HepG2 (cell line): ENCODE measurements around the gene HOXD3. TPM values are rescaled to one million over a fixed set of nuclear protein-coding genes. Genes with fewer than 3 reads are reported as not detected.

Experiments
- DDIT3 ChIP-seq: sonication (generic); formaldehyde crosslinking; IDR thresholded peaks from 2 replicates; pipeline ENCODE4 v1.4.0; 2020; ENCODE audit warnings: mild to moderate bottlenecking, missing genetic modification reagents
- HMGXB3 ChIP-seq: sonication (generic); formaldehyde crosslinking; IDR thresholded peaks from 2 replicates; pipeline ENCODE4 v1.4.0; 2020; ENCODE audit warnings: missing genetic modification reagents, borderline replicate concordance
- MED13 ChIP-seq: sonication (generic); formaldehyde crosslinking; IDR thresholded peaks from 2 replicates; pipeline ENCODE4 v1.5.0; 2020; ENCODE audit warnings: missing genetic modification reagents
- RAD51 ChIP-seq: fragments of 450-650 bp; IDR thresholded peaks from 2 replicates; pipeline ENCODE4 v1.6.1; 2016; ENCODE audit warnings: borderline replicate concordance
- RFXAP ChIP-seq: sonication (generic); formaldehyde crosslinking; IDR thresholded peaks from 2 replicates; pipeline ENCODE4 v1.4.0; 2020; ENCODE audit warnings: missing genetic modification reagents, borderline replicate concordance
- RXRA ChIP-seq: sonication (generic); formaldehyde crosslinking; IDR thresholded peaks from 2 replicates; pipeline ENCODE4 v1.5.1; 2020; ENCODE audit warnings: missing genetic modification reagents
- TCF7 ChIP-seq: sonication (generic); IDR thresholded peaks from 2 replicates; pipeline ENCODE4 v1.6.1; 2016; ENCODE audit warnings: antibody characterized with exemption, low read depth
- TEAD3 ChIP-seq: optimal IDR thresholded peaks from 2 replicates; pipeline ENCODE3; 2016; ENCODE audit warnings: borderline replicate concordance
- THAP9 ChIP-seq: sonication (generic); formaldehyde crosslinking; IDR thresholded peaks from 2 replicates; pipeline ENCODE4; 2020; ENCODE audit warnings: missing genetic modification reagents, mild to moderate bottlenecking, borderline replicate concordance
- TOE1 ChIP-seq: sonication (generic); formaldehyde crosslinking; IDR thresholded peaks from 2 replicates; pipeline ENCODE4 v1.4.0; 2020; ENCODE audit warnings: mild to moderate bottlenecking, missing genetic modification reagents
- ZFP41 ChIP-seq: sonication (generic); formaldehyde crosslinking; IDR thresholded peaks from 2 replicates; pipeline ENCODE4 v1.4.0; 2020; ENCODE audit warnings: mild to moderate bottlenecking, missing genetic modification reagents, borderline replicate concordance
- ZFP90 ChIP-seq: sonication (generic); formaldehyde crosslinking; IDR thresholded peaks from 2 replicates; pipeline ENCODE4 v1.8.0; 2022; ENCODE audit warnings: missing genetic modification reagents, mild to moderate bottlenecking, inconsistent platforms, borderline replicate concordance
- ZNF446 ChIP-seq: sonication (generic); formaldehyde crosslinking; IDR thresholded peaks from 2 replicates; pipeline ENCODE4 v1.5.0; 2020; ENCODE audit warnings: mild to moderate bottlenecking, missing genetic modification reagents
- ZNF484 ChIP-seq: sonication (generic); formaldehyde crosslinking; IDR thresholded peaks from 2 replicates; pipeline ENCODE4 v1.5.1; 2020; ENCODE audit warnings: mild to moderate bottlenecking, low read depth, missing genetic modification reagents, borderline replicate concordance
- ZNF512B ChIP-seq: sonication (generic); formaldehyde crosslinking; IDR thresholded peaks from 2 replicates; pipeline ENCODE4 v1.5.1; 2020; ENCODE audit warnings: missing genetic modification reagents, mild to moderate bottlenecking, borderline replicate concordance
- ZNF550 ChIP-seq: sonication (generic); formaldehyde crosslinking; IDR thresholded peaks from 2 replicates; pipeline ENCODE4 v1.4.0; 2020; ENCODE audit warnings: mild to moderate bottlenecking, missing genetic modification reagents, borderline replicate concordance
- ZNF670 ChIP-seq: sonication (generic); formaldehyde crosslinking; IDR thresholded peaks from 2 replicates; pipeline ENCODE4 v1.8.0; 2022; ENCODE audit warnings: mild to moderate bottlenecking, missing genetic modification reagents, borderline replicate concordance
- ZNF674 ChIP-seq: sonication (generic); formaldehyde crosslinking; IDR thresholded peaks from 2 replicates; pipeline ENCODE4 v1.5.0; 2020; ENCODE audit warnings: low read depth, mild to moderate bottlenecking, missing genetic modification reagents
- polyA plus RNA-seq, 8 experiments: library from polyadenylated mRNA; depleted of rRNA in 3 of 8; stranded (reverse) in 7 of 8; unstranded in 1 of 8; fragments of >200 nt; fragmentation: Illumina TruSeq in 4 of 8; extraction: Trizol in 4 of 8; gene quantifications; 2 replicates each; pipeline versions ENCODE4 v1.2.1 to v1.2.3, GENCODE V29; 2011 to 2016; ENCODE audit warnings: low read depth in 4 of 8, missing spikeins in 1 of 8, mixed read lengths in 1 of 8; ENCODE audit not compliant: insufficient read depth in 1 of 8
- total RNA-seq, 5 experiments: library from RNA; depleted of rRNA; stranded (reverse); fragments of >200 nt; fragmentation: Illumina TruSeq; extraction: Trizol; gene quantifications; 2 replicates each; pipeline ENCODE4 v1.2.3, GENCODE V29; 2016; ENCODE audit warnings: low read depth in 1 of 5

HOXD3 gene
- total and polyA plus RNA-seq, 2 of the 13 experiments (the other 11 are each of a cell fraction or from before 2014, with no cell fraction given) = 0.05 to 0.09 TPM

GRCh38 chr2:176140513-176141317 lies 16.4 kb upstream of the HOXD3 start (continued):
- peak; percentile 74; the same call in 1 of the 2 replicates for TF ChIP-seq THAP9 (CRISPR knock-in tag)
- no peak; the same call in 1 of the 2 replicates for TF ChIP-seq ZNF446 (CRISPR knock-in tag)
- TF ChIP-seq DDIT3 (CRISPR knock-in tag) = no peak
- TF ChIP-seq ZNF484 (CRISPR knock-in tag) = no peak
- no peak for TF ChIP-seq ZNF670 (CRISPR knock-in tag)
- TF ChIP-seq HMGXB3 (CRISPR knock-in tag) = no peak
- TF ChIP-seq ZFP90 (CRISPR knock-in tag) = no peak
- 0 out of 2 replicates have a peak, but pooled peaks have one; percentile 43 for TF ChIP-seq ZFP41
- no peak for TF ChIP-seq ZNF550
- no peak for TF ChIP-seq TCF7
- TF ChIP-seq RAD51 = no peak
- peak; percentile 22; the same call in 1 of the 2 replicates for TF ChIP-seq MED13 (CRISPR knock-in tag)
- peak; percentile 47 for TF ChIP-seq TEAD3 (CRISPR knock-in tag)
- no peak for TF ChIP-seq ZNF512B
- peak; percentile 75; the same call in 1 of the 2 replicates for TF ChIP-seq ZNF674 (CRISPR knock-in tag)
- TF ChIP-seq RXRA (CRISPR knock-in tag) = peak; percentile 73
- TF ChIP-seq RFXAP = no peak
- no peak for TF ChIP-seq TOE1 (CRISPR knock-in tag)
